Stimulated activated naive CD8-positive, alpha-beta T cell treated with anti-CD3 and anti-CD28 coated beads, Interleukin-15, Interleukin-2, amounts not matched to agents 100 U/mL and 50 U/mL, for 24 hours (primary cell): ENCODE data around the gene CRMP1.

Experiments
- ATAC-seq: fragments of 150-1000 bp; cut with Tn5 transposase; one replicate; pipeline ENCODE4 v1.10.0; 2021
- DNase-seq: peaks from one replicate; pipeline ENCODE4 v3.0.0; 2021

Gene CRMP1

DNA sequence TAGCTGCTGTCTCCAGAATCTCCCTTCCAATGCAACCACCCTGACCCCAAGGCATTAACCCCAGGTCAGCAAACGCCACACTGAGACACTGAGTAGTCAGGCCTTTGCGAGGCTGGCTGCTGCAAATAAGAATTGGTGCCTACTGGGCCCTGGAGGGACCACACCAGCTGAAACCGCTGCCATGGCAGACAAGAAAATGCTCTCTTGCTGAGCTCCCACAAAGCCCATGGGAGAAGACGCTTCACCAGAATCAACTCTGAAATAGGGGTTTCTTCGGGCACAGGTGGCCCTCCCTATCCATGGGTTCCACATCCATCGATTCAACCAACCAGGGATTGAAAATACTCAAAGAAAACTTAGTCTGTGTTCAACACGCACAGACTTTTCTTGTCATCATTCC, 26.7 kb upstream of the CRMP1 start:
- no peak for ATAC-seq
- DNase-seq, result no peak

DNA sequence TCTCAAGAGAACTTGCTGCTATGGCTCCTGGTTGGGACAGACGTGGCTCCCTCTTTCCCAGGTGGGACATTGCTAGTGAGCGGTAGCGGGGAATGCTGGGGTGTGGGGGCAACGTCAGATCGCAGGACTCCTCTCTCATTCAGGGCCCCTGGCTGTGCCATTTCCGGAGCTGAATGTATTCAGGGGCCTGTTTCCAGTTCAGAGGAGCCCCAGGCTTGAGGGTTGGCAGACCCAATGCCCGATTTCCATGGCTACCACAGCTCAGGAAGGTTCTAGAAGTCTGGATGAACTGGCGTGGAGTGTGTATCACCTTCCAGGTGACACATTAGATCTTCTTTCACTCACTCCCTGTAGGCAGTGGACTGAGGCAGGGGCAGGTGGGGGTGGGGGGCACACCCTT, 26.2 kb upstream of the CRMP1 start:
- no peak for ATAC-seq
- no peak for DNase-seq

DNA sequence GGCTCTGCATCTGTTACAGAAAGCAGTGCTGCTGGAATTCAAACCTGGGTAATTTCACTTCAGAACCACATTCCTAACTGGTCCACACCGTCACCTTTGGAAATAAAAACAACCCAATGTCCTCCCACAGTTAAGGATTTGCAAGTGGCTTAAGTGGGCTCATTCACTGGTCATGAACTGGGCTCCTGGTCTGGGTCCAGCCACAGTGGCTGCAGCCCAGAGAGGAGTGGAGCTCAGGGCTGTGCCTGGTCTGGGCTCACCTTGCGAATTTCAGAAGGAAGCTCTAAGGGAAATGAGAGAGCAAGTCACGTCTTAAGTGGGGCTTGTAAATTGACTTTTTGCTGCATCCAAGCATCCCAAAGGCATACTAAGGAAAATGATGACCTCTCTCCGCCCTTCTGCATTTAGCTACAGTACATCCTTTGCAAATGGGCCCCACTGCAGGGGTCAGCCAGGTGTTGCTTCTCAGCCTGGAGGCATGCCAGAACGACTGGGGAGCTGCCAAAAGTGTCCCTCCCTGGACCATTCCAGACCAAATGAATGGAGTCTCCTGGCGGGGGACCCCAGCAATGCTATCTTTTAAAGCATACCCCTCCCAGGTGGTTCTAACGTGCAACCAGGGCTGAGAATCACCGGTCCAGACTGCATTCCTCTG, 25.6 kb upstream of the CRMP1 start:
- ATAC-seq, result no peak
- DNase-seq, result no peak

DNA sequence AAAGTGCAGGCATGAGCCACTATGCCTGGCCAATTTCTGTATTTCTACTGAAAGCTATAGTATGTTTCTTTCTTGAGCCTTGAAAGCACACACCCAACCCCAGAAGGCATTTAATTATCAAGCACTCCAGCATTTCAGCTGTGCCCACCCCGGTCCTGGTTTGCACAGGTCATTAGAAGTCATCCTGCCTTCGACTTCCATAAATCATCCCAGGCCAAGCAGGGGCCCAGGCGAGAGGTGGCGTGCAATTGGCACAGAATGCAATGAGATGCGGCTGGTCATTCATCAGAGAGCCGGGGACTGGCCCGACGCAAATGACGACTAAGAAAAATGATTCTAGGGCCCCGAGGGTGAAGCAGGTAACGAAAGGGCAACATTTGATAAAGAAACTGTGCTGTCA, 24.8 kb upstream of the CRMP1 start:
- DNase-seq (no peak), ATAC-seq (no peak)

DNA sequence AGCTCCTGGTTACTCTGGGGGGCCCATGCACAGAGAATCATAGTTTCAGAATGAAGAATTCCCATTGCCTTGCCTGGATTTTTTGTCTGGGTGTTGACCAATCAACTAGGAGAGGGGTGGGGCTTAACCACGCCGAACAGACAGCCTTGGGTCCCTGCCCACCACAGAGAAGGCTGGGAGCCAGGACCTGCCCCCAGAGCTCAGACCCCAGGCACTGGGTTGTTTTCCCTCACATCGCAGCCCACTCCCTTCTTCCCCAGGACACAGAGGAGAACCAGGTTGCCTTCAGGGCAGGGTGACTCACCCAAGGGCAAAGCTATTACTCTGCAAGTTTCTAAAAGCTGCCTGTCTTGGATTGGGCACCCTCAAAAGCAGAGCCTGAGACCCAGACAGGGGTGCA, 23.3 kb upstream of the CRMP1 start:
- no peak for DNase-seq

DNA sequence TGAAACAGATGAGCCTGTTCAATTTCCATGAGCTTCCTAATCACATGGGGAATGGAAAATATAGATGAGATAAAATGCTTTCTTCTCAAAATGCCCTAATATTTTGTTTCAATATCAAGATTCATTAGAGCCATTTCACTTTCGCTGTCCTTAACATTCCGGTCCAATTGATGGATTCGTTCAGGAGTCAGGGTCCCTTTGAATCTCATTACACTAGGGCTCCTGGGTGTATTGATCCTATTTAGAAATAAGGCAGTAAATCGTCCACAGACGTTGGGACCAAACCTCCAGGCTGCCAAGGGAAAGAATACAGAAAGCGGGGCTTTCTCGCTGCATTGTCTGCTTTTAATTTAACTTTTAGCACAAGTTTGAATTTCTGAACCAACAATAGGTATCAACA, 20.6 kb upstream of the CRMP1 start:
- ATAC-seq, result no peak
- DNase-seq, result no peak

More for the DNA sequence above, 23.3 kb upstream of the CRMP1 start:
- no peak for ATAC-seq

DNA sequence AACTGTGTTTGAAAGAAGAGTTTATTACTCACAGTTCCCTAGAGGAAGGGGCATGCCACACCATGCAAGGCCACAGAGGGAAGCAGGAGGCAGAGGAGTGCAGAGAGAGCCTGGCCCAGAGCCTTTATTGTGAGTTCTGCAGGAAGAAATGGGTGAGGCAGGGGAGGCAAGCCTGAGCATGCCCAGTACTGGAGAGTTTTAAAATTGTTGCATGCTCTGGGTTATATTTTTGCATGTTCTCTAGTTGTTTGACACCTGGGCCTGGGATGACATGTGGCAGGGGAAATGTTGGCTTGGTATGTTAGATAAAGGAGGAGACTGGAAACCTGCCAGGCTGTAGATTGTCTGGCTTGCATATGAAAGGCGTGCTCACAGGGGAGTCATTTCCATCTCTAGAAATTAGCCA, 19.7 kb upstream of the CRMP1 start:
- DNase-seq (no peak), ATAC-seq (no peak)

DNA sequence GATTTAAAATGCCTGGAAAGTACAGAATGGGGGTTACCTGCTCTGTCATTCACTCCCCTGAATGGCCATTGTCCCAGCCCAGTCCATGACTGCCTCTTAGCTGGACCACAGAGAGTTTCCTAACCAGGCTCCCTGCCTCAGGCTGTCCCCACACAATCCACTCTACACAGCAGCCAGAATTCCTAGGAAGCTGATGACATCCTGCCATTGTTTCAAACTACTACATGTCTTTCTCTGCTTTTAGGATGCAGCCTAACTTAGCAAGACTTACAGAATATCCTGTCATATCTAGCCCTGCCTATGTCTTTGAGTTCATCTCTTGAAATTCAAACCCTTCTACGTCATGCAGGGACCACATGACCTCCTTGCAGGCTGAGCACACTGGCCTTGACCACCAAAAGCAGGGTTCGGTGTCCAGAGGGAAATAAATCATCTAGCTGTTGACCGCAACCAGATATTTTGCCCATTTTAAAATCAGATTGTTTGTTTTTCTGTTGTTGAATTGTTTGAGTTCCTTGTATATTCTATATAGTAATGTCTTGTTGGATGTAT, 16.1 kb upstream of the CRMP1 start:
- DNase-seq (no peak), ATAC-seq (no peak)

DNA sequence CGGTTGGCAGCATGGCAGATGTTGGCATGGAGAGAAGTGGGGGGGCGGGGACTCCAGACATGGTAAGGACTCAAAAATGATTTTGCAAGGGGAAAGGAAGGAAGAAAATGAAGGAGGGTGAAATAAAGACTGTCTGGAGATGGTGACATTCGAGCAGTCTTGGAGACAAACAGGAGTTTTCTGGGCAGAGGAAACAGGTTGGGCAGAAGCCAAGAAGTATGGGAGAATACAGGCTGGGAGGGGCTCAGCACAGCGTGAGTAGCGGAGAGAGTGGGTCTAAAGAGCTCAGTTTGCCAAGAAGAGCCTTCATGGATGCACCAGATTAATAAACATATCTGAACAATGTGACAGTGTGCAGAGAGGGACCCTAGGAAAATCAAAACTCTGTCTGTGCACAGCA, 13.3 kb upstream of the CRMP1 start:
- ATAC-seq (no peak), DNase-seq (no peak)

DNA sequence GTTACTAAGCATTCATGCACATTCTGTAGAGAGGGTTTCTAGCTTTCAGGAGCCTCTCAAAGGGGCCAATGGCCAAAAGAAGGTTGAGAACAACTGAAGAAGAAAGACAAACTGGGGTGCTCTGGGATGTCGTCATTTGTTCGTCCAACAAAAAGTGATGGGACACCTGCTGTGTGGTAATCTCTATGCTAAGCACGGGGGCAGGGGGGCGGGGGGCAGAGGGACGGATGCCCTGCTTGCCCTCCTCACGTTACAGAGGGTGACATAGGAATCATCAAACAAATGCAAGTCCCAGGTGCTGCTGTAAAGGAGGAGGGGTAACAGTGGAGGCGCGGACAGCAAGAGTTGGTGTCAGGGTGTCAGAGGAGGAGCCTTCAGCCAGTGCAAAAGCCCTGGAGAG, 12.8 kb upstream of the CRMP1 start:
- ATAC-seq, result no peak

DNA sequence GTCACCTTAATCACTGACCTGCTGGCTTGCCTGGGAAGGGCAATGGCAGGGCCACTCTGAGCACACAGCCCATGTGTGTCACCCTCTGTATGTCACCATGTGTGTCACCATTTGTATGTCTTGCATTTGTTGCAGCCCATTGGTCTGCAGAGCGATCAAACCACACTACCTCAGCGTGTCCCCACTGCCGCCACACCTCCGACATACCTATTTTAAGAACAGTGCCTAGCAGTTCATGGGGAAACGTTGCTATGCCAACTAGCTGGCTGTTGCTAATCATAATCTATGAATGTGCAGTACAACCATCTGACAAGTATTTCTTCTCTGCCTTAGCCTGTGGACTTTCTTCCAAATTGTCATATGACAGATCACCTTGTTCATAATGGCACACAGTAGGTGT, 8.0 kb upstream of the CRMP1 start:
- no peak for DNase-seq
- no peak for ATAC-seq

More for the DNA sequence above, 12.8 kb upstream of the CRMP1 start:
- DNase-seq, result no peak

DNA sequence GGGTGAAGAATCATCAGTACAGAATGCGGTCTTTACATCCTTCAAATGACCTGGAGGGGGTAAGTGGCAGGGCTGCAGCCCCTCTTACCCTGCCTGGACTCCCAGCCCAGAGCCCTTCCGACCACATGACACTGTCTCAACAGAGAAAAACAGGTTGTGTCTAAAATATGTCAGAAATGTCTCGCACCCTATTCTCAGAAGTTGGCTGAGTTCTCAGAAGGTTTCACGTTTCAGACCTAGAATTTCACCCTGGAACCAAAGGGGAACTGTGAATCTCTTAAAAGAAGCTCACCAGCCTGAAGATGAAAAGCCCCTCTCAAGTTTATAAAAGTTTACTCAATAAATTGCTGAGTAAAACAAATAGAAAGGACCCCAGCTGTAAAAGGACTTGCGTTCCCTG, 7.0 kb upstream of the CRMP1 start:
- DNase-seq (no peak), ATAC-seq (no peak)

DNA sequence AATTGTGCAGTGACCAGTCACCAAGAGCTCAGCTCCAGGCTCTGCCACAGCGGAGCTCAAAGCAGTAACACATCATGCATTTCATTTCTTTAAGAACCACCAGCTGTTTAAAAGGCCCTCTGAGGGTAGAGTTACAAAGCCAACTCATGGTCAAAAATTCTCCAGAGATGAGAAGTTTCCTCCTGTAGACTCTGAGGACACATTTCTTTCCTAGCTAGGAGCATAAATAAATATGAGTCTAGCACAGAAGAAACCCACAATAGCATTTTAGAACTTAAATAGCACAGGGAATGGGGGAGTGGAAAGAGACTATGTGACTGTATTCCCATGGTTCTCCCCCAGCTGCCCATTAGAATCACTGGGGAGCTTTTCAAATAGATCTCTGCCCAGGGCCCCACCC, 6.5 kb upstream of the CRMP1 start:
- DNase-seq (no peak), ATAC-seq (no peak)

DNA sequence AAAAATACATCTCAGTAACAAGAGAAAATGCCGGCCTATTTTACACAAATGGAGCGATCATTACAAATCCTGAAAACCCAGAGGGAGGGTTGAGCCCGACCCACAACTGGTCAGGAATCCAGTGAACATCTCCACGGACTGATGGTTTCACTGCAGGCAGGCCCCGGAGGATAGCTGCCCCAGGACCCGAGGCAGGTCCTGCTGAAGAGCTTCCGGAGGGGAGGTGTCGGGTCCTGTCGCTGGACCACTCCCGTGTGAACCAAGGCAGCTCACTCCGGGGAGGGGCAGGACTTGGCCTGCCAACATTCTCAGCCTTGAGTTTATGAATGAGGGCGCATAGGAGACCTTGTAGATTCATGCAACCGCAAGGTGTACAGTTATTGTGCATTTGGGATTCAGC, 4.8 kb upstream of the CRMP1 start:
- no peak for ATAC-seq
- DNase-seq, result no peak

DNA sequence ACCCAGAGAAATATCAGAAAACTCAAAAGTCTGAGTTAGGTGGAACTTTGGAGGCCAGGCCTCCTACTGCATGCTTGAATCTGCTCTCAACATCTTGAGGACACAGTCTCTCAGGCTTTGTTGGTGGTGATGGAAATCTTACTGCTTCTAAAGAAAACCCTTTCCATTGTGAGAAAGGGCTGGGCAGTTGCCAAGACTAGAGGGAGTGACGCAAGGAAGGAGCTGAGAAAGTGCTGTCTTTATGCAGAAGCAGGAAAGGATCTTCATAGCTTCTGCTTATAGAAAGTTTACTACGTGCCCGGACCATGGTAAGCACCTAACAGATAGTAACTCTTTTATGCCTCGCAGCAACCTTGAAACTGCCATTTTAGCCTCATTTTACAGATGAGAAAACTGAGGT, 2.4 kb upstream of the CRMP1 start:
- ATAC-seq (no peak), DNase-seq (no peak)

DNA sequence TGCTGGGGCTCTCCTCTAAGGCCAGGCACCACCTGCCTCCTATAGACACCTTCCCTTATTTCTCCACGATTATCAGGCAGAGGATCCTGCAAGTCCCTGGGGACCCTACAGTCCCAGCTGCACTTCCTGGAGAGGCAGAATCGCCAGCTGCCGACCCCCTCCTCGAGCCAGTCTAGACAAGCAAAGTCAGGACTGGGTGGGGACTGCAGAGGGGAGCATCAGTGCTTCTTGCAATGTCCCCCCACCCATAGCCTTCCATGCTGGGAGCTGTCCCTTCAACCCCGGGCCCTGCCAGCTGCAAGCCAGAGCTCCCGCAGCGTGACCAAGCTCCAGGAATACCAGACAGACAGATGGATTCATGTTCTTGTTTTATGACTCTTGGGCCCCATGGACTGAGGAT, 1.4 kb upstream of the CRMP1 start:
- DNase-seq (no peak), ATAC-seq (no peak)

DNA sequence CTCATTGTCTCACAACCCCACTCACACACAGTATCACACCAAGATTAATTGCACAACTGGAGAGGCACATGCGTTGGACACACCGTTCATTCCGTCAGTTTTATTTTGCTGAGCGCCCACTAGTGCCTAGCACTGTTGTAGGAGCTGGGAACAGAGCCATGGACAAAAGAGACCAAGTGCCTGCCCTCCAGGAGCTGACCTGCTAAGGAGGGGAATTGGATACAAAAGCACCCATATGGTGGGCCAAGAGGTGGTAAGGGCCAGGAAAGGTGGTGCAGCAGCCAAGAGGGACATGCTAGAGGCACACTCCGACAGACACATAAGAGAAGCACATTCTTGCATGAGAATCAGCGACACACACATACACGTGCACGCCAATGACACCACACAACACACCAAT, 705 bp upstream of the CRMP1 start:
- ATAC-seq (no peak), DNase-seq (no peak)

DNA sequence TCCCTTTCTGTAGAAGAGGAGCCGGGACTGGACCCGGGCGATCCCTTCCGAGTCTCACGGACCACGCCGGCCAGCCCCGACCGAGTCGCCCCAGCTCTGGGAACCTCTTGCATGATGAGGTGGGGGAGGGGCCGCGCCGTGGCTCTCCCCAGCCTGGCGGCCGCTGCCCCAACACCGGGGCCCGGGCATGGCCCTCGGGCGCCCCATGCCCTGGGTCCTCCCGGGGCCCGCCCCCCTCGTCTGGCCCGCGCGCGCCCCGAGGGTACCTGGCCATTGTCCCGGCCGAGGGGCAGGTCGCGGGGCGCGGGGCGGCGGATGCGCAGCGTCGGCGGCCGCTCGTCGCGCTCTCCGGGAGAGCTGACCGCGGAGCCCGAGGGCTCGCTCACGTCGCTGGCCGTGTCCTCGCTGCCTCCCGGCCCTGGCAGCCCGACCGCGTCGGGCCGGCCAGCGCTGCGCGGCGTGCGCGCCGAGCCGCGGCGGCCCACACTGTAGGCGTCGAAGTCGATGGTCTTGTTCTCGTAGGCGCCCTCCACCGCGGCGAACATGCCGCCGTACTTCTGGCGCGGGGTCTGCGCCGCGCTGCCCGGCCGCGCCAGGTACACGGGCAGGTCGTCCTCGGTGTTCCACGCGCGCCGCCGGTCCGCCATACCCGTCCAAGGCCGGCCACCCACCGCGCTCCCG, 423 bp downstream of the CRMP1 start:
- ATAC-seq (no peak), DNase-seq (no peak)

DNA sequence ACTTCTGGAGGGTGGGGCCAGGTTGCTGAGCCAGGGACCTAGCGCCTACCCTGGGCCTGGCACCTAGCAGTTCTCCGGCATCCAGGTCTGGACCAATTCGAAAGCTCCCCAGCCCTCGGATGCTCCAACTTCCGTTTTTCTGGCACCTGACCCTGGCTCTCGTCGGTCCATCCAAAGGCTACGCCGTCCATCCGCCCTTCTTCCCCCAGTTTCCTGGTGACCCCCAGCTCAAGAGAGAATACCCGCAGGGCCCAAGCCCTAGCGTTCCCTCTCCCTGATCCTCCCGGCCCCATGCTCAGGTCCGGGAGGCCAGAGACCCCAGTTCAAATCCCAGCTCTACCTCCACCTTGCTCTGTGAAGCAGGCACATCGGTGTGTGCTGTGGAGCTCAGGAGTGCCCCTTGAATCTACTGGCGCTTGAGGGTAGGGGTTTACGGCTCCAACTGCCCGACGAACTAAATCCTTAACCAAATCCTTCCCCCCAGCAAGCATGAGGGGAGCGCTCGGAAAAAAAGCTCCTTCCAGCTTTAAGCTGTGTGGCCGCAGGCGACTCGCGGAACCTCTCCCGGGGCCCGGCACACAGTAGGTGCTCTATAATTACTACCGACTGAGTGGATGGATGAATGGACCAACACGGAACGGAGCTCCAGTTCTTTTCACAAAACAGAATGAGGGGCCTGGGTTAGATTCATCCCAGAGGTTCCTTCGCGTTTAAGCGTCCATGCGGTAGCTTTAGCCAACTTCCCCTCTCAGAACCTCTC, 1.1 kb downstream of the CRMP1 start:
- ATAC-seq (no peak), DNase-seq (no peak)

DNA sequence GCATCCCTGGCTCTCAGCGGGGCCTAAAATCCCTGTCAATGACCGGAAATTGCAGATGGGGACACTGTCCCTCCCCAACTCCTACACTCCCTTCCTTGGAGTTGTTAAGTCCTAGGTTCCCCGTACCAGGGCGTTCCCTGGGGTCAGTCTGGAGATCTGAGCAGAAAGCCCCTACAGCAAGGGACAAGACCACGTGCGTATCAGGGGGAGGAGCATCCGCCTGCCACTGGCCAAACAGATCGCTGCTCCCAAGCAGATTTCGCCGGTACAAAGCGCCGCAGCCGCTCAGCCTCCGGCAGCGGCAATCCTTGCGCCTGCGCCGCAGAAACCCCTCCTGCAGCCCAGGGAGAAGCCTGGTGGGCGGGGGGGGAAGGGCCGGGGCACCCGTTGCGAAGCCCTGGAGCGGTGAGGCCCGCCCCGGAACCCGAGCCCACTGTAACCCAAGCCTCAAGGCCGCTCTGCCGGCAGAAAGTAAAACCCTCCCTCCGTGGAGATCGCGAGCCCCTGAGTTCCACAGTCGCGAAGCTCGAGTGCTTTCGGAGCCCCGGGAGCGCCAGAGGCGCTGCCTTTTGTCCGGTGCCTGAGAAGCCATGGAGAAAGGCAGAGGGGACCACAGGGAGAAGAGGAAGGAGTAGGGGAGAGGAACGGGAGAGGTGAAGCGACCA, 2.7 kb downstream of the CRMP1 start:
- DNase-seq, result no peak

DNA sequence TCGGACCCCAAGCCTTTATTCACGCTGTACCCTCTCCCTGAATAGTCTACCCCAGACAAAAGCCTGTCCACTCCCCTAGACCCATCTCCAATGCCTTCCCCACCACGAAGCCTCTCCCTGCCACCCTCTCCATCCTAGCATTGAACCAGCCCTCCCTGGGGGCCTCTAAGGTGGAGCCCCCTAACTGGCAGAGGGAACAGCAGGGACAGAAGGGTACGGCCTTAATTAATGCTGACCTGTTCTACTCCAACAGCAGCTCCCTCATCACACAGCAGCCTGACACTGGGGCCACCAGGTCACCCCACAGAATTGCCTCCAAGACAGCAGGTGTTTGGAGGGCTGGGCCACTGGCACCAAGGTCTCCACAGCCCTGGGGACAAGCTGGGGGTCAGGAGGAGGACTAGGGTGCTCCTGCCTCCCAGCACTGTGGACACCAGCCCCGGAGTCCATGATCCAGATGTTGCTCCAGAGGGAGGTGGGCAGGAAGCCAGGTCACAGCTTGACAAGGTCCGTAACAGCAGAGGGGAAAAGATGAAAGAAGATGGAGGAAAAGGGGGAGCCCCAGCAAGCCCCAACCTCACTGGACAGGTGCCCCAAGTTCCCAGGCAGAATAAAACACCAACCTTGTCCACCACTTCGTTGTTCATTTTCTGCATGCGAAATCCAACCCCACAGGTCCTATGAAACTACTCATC, 3.7 kb downstream of the CRMP1 start:
- DNase-seq (no peak), ATAC-seq (no peak)

More for the DNA sequence above, 2.7 kb downstream of the CRMP1 start:
- ATAC-seq, result no peak
